ENCODE results near the gene ARSA. TPM values are rescaled to one million over a fixed set of nuclear protein-coding genes. Genes with fewer than 3 reads are reported as not detected.

Gene ARSA
- total and polyA plus RNA-seq, 2 of the 13 experiments (the other 11 are each of a cell fraction or from before 2014, with no cell fraction given), result 9.0 to 11.5 TPM

DNA sequence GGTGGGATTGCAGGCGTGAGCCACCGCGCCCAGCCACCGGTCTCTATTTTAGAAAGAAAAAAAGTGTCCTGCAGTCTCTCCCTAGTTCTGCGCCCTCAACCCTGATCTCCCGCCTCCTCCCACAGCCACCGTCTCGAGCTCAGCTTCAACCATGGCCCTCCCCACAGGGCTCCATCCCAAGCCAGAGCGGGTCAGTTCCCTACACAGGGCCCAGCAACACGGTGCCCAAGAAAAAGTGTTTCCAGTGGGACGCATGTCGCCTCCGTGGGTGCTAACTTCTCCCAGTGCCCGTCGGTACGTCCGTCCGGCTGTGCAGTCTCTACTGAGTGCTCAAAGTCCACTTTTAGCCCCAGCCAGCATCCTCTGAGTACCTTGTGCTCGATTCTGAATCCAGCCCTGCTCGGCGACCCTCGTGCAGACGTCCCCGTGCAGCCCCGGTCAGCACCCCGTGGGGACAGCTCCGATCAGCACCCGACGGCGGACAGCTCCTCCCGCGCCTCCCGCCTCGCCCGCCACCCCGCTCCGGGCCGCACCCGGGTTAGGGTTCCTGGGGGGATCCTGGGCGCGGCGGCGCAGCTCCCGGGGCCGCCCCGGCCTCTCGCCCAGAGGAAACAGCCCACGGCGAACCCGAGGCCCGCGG is 28.0 kb downstream of the ARSA start (continued):
- TF ChIP-seq, protein P1, sequence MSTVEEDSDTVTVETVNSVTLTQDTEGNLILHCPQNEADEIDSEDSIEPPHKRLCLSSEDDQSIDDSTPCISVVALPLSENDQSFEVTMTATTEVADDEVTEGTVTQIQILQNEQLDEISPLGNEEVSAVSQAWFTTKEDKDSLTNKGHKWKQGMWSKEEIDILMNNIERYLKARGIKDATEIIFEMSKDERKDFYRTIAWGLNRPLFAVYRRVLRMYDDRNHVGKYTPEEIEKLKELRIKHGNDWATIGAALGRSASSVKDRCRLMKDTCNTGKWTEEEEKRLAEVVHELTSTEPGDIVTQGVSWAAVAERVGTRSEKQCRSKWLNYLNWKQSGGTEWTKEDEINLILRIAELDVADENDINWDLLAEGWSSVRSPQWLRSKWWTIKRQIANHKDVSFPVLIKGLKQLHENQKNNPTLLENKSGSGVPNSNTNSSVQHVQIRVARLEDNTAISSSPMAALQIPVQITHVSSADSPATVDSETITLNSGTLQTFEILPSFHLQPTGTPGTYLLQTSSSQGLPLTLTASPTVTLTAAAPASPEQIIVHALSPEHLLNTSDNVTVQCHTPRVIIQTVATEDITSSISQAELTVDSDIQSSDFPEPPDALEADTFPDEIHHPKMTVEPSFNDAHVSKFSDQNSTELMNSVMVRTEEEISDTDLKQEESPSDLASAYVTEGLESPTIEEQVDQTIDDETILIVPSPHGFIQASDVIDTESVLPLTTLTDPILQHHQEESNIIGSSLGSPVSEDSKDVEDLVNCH (CRISPR knock-in tag; IDR thresholded peaks at IDR 0.05), result 0 out of 2 replicates have a peak, but pooled peaks have one; percentile 58
- peak; percentile 97 for TF ChIP-seq FOXM1 (CRISPR knock-in tag; IDR thresholded peaks at IDR 0.05)
- no peak for TF ChIP-seq ZNF550 (CRISPR knock-in tag; IDR thresholded peaks at IDR 0.05; ENCODE audit: borderline replicate concordance)
- no peak for TF ChIP-seq ZNF292 (CRISPR knock-in tag; IDR thresholded peaks at IDR 0.05; ENCODE audit: borderline replicate concordance, low read depth)
- TF ChIP-seq, protein P2, sequence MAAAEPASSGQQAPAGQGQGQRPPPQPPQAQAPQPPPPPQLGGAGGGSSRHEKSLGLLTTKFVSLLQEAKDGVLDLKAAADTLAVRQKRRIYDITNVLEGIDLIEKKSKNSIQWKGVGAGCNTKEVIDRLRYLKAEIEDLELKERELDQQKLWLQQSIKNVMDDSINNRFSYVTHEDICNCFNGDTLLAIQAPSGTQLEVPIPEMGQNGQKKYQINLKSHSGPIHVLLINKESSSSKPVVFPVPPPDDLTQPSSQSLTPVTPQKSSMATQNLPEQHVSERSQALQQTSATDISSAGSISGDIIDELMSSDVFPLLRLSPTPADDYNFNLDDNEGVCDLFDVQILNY (CRISPR knock-in tag; conservative IDR thresholded peaks at IDR 0.05), result peak; percentile 96
- peak; percentile 99 for TF ChIP-seq ZNF883 (CRISPR knock-in tag; IDR thresholded peaks at IDR 0.05; ENCODE audit: not compliant biosample characterization)
- TF ChIP-seq ZNF567 (CRISPR knock-in tag; IDR thresholded peaks at IDR 0.05; ENCODE audit: borderline replicate concordance), result no peak
- peak; percentile 65 for TF ChIP-seq PHF20 (CRISPR knock-in tag; IDR thresholded peaks at IDR 0.05)
- no peak for TF ChIP-seq SRSF4 (IDR thresholded peaks at IDR 0.05; ENCODE audit: low read depth, low read length, poor library complexity, severe bottlenecking)
- peak; percentile 96 for TF ChIP-seq ZNF230 (CRISPR knock-in tag; IDR thresholded peaks at IDR 0.05)
- TF ChIP-seq ZNF136 (CRISPR knock-in tag; IDR thresholded peaks at IDR 0.05; ENCODE audit: low read depth), result peak; percentile 89; the same call in 1 of the 2 replicates
- TF ChIP-seq SIX1 (CRISPR knock-in tag; IDR thresholded peaks at IDR 0.05; ENCODE audit: borderline replicate concordance), result 0 out of 2 replicates have a peak, but pooled peaks have one; percentile 64
- peak; percentile 99 for TF ChIP-seq HOXA9 (CRISPR knock-in tag; IDR thresholded peaks at IDR 0.05; ENCODE audit: borderline replicate concordance)
- TF ChIP-seq, protein P3, sequence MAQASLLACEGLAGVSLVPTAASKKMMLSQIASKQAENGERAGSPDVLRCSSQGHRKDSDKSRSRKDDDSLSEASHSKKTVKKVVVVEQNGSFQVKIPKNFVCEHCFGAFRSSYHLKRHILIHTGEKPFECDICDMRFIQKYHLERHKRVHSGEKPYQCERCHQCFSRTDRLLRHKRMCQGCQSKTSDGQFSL (CRISPR knock-in tag; IDR thresholded peaks at IDR 0.05), result peak; percentile 84
- peak; percentile 64; the same call in 1 of the 2 replicates for TF ChIP-seq ZNF737 (CRISPR knock-in tag; IDR thresholded peaks at IDR 0.05; ENCODE audit: borderline replicate concordance)
- TF ChIP-seq ZNF34 (CRISPR knock-in tag; IDR thresholded peaks at IDR 0.05; ENCODE audit: borderline replicate concordance), result no peak
- no peak for TF ChIP-seq EZH2 (conservative IDR thresholded peaks at IDR 0.05; ENCODE audit: low read depth, low read length)
- peak; percentile 98 for TF ChIP-seq ZNF709 (CRISPR knock-in tag; IDR thresholded peaks at IDR 0.05)
- TF ChIP-seq, protein P4, sequence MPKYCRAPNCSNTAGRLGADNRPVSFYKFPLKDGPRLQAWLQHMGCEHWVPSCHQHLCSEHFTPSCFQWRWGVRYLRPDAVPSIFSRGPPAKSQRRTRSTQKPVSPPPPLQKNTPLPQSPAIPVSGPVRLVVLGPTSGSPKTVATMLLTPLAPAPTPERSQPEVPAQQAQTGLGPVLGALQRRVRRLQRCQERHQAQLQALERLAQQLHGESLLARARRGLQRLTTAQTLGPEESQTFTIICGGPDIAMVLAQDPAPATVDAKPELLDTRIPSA (CRISPR knock-in tag; IDR thresholded peaks at IDR 0.05; ENCODE audit: borderline replicate concordance), result peak; percentile 92
- TF ChIP-seq PAF1 (CRISPR knock-in tag; IDR thresholded peaks at IDR 0.05), result no peak
- no peak for TF ChIP-seq NR2F6 (IDR thresholded peaks at IDR 0.05)
- peak; percentile 79 for TF ChIP-seq NR2F6 (CRISPR knock-in tag; IDR thresholded peaks at IDR 0.05)
- TF ChIP-seq, protein P5, sequence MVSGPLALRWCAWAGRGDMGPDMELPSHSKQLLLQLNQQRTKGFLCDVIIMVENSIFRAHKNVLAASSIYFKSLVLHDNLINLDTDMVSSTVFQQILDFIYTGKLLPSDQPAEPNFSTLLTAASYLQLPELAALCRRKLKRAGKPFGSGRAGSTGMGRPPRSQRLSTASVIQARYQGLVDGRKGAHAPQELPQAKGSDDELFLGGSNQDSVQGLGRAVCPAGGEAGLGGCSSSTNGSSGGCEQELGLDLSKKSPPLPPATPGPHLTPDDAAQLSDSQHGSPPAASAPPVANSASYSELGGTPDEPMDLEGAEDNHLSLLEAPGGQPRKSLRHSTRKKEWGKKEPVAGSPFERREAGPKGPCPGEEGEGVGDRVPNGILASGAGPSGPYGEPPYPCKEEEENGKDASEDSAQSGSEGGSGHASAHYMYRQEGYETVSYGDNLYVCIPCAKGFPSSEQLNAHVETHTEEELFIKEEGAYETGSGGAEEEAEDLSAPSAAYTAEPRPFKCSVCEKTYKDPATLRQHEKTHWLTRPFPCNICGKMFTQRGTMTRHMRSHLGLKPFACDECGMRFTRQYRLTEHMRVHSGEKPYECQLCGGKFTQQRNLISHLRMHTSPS (CRISPR knock-in tag; IDR thresholded peaks at IDR 0.05; ENCODE audit: low read depth), result peak; percentile 72; the same call in 1 of the 2 replicates
- peak; percentile 99 for TF ChIP-seq MXD4 (CRISPR knock-in tag; IDR thresholded peaks at IDR 0.05)
- peak; percentile 98 for TF ChIP-seq ZNF530 (CRISPR knock-in tag; IDR thresholded peaks at IDR 0.05; ENCODE audit: low read depth)

All from HepG2 (cell line).